Left hindlimb (tissue), 1 donor: ENCODE measurements around the gene ZNF618.

Experiments used
- DNase-seq: peaks from one replicate; pipeline ENCODE4 v3.0.0-alpha.2; 2018

The ZNF618 gene

DNA sequence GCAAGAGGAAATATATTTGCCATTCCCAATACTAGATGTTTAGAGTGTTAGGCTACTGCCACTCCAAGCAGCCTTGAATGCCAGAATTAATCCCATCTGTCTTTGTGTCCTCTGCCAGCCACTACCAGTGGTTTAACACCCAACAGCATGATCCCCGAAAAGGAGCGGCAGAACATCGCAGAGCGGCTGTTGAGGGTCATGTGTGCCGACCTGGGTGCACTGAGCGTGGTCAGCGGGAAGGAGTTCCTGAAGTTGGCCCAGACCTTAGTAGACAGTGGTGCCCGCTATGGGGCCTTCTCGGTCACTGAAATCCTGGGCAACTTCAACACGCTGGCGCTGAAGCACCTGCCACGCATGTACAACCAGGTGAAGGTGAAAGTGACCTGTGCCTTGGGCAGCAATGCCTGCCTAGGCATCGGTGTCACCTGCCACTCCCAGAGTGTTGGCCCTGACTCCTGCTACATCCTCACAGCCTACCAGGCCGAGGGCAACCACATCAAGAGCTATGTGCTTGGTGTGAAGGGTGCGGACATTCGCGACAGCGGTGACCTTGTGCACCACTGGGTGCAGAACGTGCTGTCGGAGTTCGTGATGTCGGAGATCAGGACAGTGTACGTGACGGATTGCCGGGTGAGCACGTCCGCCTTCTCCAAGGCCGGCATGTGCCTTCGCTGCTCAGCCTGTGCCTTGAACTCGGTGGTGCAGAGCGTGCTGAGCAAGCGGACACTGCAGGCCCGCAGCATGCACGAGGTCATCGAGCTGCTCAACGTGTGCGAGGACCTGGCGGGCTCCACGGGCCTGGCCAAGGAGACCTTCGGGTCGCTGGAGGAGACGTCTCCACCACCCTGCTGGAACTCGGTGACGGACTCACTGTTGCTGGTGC lies 172.7 kb downstream of the ZNF618 start:
- DNase-seq: no peak

DNA sequence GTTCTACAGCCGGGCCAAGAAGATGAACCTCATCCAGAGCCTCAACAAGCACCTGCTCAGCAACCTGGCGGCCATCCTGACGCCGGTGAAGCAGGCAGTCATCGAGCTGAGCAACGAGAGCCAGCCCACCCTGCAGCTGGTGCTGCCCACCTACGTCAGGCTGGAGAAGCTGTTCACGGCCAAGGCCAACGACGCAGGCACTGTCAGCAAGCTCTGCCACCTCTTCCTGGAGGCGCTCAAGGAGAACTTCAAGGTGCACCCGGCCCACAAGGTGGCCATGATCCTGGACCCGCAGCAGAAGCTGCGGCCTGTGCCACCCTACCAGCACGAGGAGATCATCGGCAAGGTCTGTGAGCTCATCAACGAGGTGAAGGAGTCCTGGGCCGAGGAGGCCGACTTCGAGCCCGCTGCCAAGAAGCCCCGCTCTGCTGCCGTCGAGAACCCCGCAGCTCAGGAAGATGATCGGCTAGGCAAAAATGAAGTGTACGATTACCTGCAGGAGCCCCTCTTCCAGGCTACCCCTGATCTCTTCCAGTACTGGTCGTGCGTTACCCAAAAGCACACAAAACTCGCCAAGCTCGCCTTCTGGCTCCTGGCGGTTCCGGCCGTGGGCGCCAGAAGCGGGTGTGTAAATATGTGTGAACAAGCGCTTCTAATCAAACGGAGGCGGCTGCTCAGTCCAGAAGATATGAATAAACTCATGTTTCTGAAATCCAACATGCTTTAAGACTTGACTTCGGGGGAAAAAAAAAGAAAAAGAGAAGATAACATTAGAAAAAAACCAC lies 173.5 kb downstream of the ZNF618 start:
- DNase-seq: no peak

GRCh38 chr9:114050226-114050568 lies 174.1 kb downstream of the ZNF618 start:
- DNase-seq: no peak

- no peak for DNase-seq
Measured at GRCh38 chr9:114050646-114051045, 174.5 kb downstream of the ZNF618 start.

DNA sequence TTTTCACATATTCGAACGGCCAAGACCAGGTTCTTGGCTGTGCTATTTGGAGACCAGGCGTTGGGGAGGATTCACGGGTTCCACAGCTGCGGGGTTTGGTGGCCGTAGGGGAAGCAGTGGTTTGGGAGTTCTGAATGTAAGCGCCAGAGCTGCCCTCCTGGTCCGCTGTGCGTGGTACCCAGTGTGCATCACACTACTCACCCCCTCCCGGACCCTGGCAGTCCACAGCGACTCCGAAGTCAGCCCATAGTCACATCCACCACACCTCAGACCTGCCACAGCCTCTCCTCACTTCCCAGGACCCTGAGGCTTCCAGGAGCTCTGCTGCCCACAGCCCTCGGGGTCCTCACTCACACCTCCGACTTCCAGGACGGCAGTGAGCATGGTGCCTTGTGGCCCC lies 175.2 kb downstream of the ZNF618 start:
- DNase-seq: no peak

- DNase-seq: no peak
Measured at GRCh38 chr9:114051706-114052105, 175.6 kb downstream of the ZNF618 start.

DNA sequence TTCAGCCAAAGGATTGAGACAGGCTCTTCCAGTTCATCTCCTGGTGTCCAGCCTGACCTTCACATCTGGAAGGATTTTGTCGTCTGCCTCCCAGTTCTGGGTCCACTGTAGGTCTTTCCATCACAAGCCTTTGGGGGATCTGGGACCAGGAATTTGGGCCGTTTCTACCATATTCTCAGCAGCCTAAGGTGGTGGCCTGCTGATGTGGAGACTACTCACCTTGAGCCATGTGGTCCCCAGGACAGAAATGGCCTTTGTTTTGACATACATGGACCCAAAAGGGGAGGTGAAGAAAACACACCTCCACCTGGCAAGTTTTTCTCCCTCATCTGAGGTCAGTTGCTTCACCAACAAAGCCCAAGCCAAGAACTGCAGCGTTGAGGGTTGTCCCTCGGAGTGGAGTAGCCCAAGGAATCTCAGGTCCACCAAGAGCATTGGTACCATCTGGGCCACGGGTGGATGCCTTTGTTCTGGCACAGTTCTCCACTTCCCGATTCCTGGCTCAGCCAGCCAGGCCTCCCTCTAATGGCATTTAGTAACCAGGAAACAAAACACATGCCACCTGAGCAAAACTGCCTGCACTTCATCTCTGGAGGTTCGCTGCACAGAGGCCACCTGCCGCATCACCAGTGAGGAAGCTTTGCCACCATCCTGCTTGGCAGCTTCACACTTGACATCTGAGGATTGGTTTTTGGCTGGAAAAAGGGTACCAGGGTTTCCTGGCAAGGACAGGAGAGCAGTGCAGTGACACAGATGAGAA lies 177.3 kb downstream of the ZNF618 start:
- no peak for DNase-seq

DNA sequence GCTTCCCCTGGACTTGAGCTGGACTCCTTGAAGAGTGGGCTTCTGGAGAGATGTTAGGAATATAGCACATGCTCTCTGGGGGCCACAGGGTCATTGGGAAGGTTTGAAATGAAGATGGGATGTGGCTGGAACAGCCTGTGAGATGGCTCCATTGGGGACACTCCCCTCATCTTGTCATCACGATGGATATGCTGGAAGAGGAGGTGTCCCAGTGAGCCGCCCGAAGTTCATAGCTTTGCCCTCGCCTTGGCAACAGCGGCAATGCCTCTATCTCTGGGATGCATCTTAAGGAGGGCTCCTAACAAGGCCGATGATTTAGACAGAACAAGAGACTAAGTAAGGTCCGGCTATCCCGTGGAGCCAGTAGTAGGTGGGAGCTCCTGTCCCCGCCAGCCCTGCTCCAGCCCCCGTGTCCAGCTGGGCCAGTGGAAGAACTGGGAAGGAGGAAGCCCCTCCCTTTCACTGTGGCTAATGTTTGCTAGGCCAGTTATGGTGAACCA lies 178.1 kb downstream of the ZNF618 start:
- no peak for DNase-seq

GRCh38 chr9:114055061-114055460 lies 179.0 kb downstream of the ZNF618 start:
- peak; percentile 23 for DNase-seq

DNA sequence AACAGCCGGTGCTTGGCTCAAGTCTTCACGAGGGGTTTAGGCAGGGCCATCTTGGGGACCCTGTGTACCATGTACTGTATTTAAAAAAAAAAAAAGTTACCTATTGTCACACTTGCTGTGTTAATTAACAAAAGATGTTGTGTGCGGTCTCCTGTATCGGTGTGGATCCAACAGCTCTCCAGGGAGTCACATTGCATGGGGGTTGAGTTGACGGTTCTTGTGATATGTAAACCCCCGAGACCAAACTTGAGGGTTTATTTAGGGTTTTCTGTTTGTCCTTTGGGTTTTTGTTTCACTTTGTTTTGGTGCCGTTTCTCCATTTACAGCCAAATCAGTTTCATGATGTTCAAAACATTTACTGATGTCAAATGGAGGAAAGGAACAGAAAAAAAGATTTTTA lies 179.8 kb downstream of the ZNF618 start:
- DNase-seq: no peak

GRCh38 chr9:114056527-114056926 lies 180.4 kb downstream of the ZNF618 start:
- no peak for DNase-seq

GRCh38 chr9:114057161-114057885 lies 181.2 kb downstream of the ZNF618 start:
- DNase-seq: no peak

DNA sequence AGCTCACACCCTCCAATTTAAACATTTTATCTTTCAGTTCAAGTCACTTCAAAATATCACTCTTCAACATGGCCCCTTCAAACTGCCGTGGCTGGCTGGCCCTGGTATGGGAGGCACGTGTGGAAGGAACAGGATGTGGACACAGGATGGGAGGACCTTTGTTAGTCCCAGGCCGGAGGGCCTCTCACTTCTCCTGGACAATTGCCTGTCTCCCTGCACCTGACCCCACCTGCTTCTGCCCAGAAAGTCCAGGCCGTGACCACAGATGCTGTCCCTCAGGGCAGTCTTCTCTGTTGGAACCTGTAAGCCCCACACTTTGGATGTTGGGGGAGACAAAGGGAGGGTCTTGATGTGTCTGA lies 182.6 kb downstream of the ZNF618 start:
- no peak for DNase-seq

DNA sequence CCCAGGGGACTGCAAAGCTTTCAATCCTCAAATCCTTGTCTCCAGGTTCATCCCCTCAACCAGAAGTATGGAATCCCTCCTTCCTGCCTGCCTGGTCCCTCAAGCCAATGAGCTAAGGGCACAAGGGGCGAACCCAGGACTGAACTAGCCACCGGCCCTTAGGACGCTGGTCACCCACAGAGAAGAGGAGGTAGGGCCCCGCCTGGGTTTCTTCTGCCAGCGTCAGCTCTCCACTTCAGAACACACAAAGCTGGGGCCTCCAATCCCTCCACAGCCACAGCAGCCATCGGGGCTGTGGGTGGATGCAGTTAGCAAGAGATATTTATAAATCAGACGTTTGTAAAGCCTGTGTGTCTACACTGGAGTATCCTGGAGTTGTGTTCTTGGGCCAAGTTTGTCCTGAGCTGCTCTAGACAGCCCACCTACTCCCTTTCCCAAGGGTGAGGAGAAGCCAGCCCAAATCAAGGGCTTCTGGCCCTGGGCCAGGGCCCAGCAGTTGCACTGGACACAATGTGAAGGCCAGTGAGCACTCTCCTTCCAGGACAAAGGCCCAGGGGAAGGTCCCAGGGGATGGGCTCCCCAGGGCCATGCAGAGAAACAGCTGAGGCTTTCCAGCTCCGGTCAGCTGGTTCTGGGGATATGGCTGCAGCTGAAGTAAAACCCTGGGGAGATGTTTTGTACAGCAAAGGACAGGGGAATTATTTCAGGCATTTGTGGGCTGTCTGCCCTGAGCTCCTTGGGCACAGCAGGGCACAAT lies 183.1 kb downstream of the ZNF618 start:
- DNase-seq: no peak

DNA sequence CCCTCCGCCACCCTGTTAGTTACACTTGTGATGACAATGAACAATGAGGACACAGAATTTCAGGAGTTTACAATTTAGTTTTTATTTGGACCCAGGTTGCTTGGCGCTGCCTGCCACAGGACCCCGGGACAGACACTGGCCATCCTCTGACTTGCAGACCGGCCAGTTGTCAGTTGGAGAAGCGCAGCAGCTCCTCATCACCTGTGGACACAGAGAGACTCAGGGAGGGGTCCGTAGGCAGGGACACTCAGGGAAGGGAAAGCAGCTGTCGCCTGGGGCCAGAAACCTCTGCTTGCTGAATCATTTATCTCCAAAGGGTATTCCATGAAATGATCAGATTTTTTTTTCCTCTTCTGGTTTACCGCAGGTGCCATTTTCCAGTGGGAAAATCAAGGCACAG lies 184.0 kb downstream of the ZNF618 start:
- no peak for DNase-seq

- no peak for DNase-seq
Measured at GRCh38 chr9:114060711-114061110, 184.6 kb downstream of the ZNF618 start.

GRCh38 chr9:114061292-114061691 lies 185.2 kb downstream of the ZNF618 start:
- no peak for DNase-seq

DNA sequence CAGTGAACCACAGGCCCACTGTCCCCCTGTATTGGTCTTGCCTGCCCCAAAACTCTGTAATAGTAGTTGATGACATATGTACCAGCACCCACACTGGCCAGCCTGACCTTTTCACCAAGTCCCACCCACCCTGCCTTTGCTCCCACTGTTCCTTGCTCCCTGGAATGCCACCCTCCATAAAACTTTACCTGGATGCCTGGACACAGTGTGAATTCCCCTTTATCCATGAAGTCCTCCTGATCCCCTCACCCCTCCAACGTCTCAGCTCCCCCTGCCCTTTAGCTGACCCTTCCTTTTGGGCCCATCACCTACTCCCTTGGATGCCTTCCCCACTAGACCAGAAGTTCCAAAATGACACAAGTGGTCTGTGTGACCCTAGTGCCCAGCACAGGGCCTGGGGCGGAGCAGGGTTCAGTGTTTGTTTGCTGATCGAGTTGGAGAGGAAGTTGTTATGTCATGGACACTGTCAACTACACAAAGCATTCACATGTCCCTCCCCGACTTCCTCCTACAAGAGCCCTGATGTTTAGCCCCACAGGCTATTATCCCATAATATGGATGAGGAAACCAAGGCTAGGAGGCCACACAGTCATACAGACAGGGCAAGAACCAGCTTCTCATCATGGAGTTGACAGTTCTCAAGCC lies 185.8 kb downstream of the ZNF618 start:
- no peak for DNase-seq

GRCh38 chr9:114065304-114065703 lies 189.2 kb downstream of the ZNF618 start:
- DNase-seq: no peak

DNA sequence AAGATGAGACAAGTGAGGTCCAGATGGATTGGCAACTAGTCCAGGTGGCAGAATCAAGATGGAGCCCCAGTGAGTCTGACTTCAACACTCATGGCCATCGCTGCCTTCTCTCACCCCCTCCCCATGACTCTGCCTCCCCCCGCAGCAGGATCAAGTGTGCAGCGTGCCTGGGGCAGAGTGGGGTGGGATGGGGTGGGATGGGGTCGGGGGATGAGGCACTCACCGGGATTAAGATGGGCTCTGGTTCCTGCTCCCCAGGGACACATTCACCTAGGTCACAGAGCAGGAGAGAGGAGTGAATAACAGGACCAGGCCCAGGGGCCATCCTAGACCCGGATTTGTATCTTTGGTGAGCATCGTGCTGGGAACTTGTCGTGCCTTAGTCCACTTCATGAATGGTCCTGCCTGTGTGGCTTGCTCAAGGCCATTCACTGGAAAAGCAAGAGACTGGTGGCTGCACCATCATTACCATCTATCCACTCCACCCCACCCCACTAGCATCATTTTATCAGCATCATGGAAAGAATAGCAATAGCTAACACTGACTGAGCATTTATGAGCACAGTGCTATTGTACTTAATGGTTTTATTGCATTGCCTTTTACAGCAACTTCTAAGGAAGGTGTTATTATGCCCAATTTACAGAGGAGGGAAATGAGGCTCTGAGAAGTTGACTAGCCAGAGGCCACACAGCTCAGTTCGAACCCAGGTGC lies 193.5 kb downstream of the ZNF618 start:
- no peak for DNase-seq
